ENCODE measurements around the gene CNN1. TPM values are rescaled to one million over a fixed set of nuclear protein-coding genes. Genes with fewer than 3 reads are reported as not detected.

Gene CNN1
- polyA plus RNA-seq, 1 of the 3 experiments (the other 2 are of a cell fraction), result 4.6 TPM

GRCh38 chr19:11510444-11510843 lies 28.2 kb upstream of the CNN1 start:
- CTCF ChIA-PET, result no interaction called here

GRCh38 chr19:11513946-11514345 lies 24.7 kb upstream of the CNN1 start:
- H3K4me2 ChIP-seq, result no peak overlapping the region
- ChIA-PET CTCF (interaction anchor here (0.6 kb wide), 1 partner anchor 32 kb away, joined by 3 read pairs; no protein-coding TSS in a partner anchor), POLR2A (no interaction called here)
- H3K9me2 ChIP-seq, result no peaks in the 10 kb centered on the region
- H4K20me1 ChIP-seq (ENCODE audit: insufficient read depth), result no peaks in the 10 kb centered on the region
- H2AFZ ChIP-seq (ENCODE audit: low read depth), result no peak overlapping the region
- H3K4me1 ChIP-seq (ENCODE audit: control insufficient read depth in 1 of 2, insufficient read depth in 2 of 2, low read depth in 1 of 2, low read length in 1 of 2), result no peaks in the 10 kb centered on the region
- H3K9ac ChIP-seq, result no peak overlapping the region
- no peak overlapping the region for H3K27ac ChIP-seq (ENCODE audit: low read depth in 2 of 2, low read length in 1 of 2)
- WGBS (ENCODE audit: low lambda C conversion rate), result 95% methylated on average over 13 of the region's 20 CpGs
- H3F3A ChIP-seq (replicated peaks; ENCODE audit: insufficient read depth), result peaks cover 2% of the 10 kb centered on the region
- H3K9me3 ChIP-seq, result no peaks in the 10 kb centered on the region
- TF ChIP-seq USF2 (IDR thresholded peaks at IDR 0.05; ENCODE audit: borderline replicate concordance, low read depth, low read length) (no peak), GATA2 (CRISPR knock-in tag; IDR thresholded peaks at IDR 0.05) (no peak), FOSL2 (IDR thresholded peaks at IDR 0.05; ENCODE audit: borderline replicate concordance, low read depth) (no peak), TCF12 (IDR thresholded peaks at IDR 0.05) (no peak), MEF2A (IDR thresholded peaks at IDR 0.05; ENCODE audit: borderline replicate concordance, low read depth) (no peak), CHD2 (IDR thresholded peaks at IDR 0.05; ENCODE audit: low read length, partially characterized antibody) (no peak), FOXJ3 (CRISPR knock-in tag; IDR thresholded peaks at IDR 0.05) (no peak), IRF3 (IDR thresholded peaks at IDR 0.05; ENCODE audit: low read depth, low read length) (no peak), SMC3 (IDR thresholded peaks at IDR 0.05; ENCODE audit: low read depth, low read length) (no peak), YY1 (IDR thresholded peaks at IDR 0.05; ENCODE audit: low read depth) (no peak), MAX (IDR thresholded peaks at IDR 0.05; ENCODE audit: low read depth) (no peak), FOXM1 (IDR thresholded peaks at IDR 0.05; ENCODE audit: low read depth) (no peak), NRF1 (IDR thresholded peaks at IDR 0.05; ENCODE audit: low read depth, low read length) (no peak), NFIC (IDR thresholded peaks at IDR 0.05; ENCODE audit: borderline replicate concordance) (no peak), ELF1 (IDR thresholded peaks at IDR 0.05) (no peak), TAF1 (IDR thresholded peaks at IDR 0.05; ENCODE audit: borderline replicate concordance, low read depth, low read length) (no peak), USF1 (IDR thresholded peaks at IDR 0.05; ENCODE audit: borderline replicate concordance, low read depth) (no peak), CTCF (IDR thresholded peaks at IDR 0.05) (no peak)
- no peaks in the 10 kb centered on the region for H3K27me3 ChIP-seq (ENCODE audit: insufficient read depth)
- H3K4me3 ChIP-seq (ENCODE audit: low read depth in 2 of 2, low read length in 1 of 2), result no peak overlapping the region
- no peaks in the 10 kb centered on the region for H3K79me2 ChIP-seq (ENCODE audit: insufficient read depth)
- DNase-seq, result no peak
- H3K36me3 ChIP-seq (replicated peaks in 1 of 2; ENCODE audit: control insufficient read depth in 1 of 2, insufficient read depth in 2 of 2, low read length in 1 of 2), result peaks cover 3% of the 10 kb centered on the region in 2 experiments

More at GRCh38 chr19:11510444-11510843, 28.2 kb upstream of the CNN1 start:
- POLR2A ChIA-PET, result no interaction called here
- Histone ChIP-seq H3K79me2 (ENCODE audit: insufficient read depth) (no peaks in the 10 kb centered on the region; the same call in 1 of the 2 replicates), H3K9me2 (no peaks in the 10 kb centered on the region), H2AFZ (ENCODE audit: low read depth) (no peak overlapping the region), H3K9ac (no peak overlapping the region), H3K4me2 (no peak overlapping the region), H4K20me1 (ENCODE audit: insufficient read depth) (no peaks in the 10 kb centered on the region), H3K36me3 (replicated peaks in 1 of 2; ENCODE audit: control insufficient read depth in 1 of 2, insufficient read depth in 2 of 2, low read length in 1 of 2) (peaks cover 0 to 3% of the 10 kb centered on the region in 2 experiments), H3K27me3 (ENCODE audit: insufficient read depth) (no peaks in the 10 kb centered on the region), H3K9me3 (no peaks in the 10 kb centered on the region), H3K4me1 (ENCODE audit: control insufficient read depth in 1 of 2, insufficient read depth in 2 of 2, low read depth in 1 of 2, low read length in 1 of 2) (peaks cover 5 to 6% of the 10 kb centered on the region in 2 experiments; a peak in 2 of 4 replicates), H3K4me3 (ENCODE audit: low read depth in 2 of 2, low read length in 1 of 2) (no peak overlapping the region), H3K27ac (ENCODE audit: low read depth in 2 of 2, low read length in 1 of 2) (no peak overlapping the region), H3F3A (replicated peaks; ENCODE audit: insufficient read depth) (peaks cover 4% of the 10 kb centered on the region)
- DNase-seq, result no peak
- no peak for TF ChIP-seq FOXM1 (IDR thresholded peaks at IDR 0.05; ENCODE audit: low read depth)
- no peak for TF ChIP-seq CHD2 (IDR thresholded peaks at IDR 0.05; ENCODE audit: low read length, partially characterized antibody)
- TF ChIP-seq IRF3 (IDR thresholded peaks at IDR 0.05; ENCODE audit: low read depth, low read length), result no peak
- no peak for TF ChIP-seq NFIC (IDR thresholded peaks at IDR 0.05; ENCODE audit: borderline replicate concordance)
- no peak for TF ChIP-seq SIN3A (IDR thresholded peaks at IDR 0.05; ENCODE audit: borderline replicate concordance, low read depth, low read length)
- TF ChIP-seq ELF1 (IDR thresholded peaks at IDR 0.05), result no peak
- WGBS (ENCODE audit: low lambda C conversion rate), result 96% methylated on average over 8 of the region's 8 CpGs
